Activated T-cell treated with anti-CD3 and anti-CD28 coated beads, Interleukin-2, amount 50 U/mL, for 24 hours (primary cell): Measurements from ENCODE around the gene LRRFIP1.

Source experiments
- DNase-seq: peaks from one replicate; pipeline ENCODE4 v3.0.0-alpha.2; 2020
- H3K27ac Mint-ChIP-seq: 2 replicates; pipeline ENCODE4 v1.8.0; 2020; ENCODE audit warnings: mild to moderate bottlenecking, mixed read lengths
- H3K27me3 Mint-ChIP-seq: 2 replicates; pipeline ENCODE4 v1.8.0; 2020; ENCODE audit warnings: mixed read lengths
- H3K36me3 Mint-ChIP-seq: 2 replicates; pipeline ENCODE4 v1.8.0; 2020; ENCODE audit warnings: low read depth, mixed read lengths
- H3K4me1 Mint-ChIP-seq: 2 replicates; pipeline ENCODE4 v1.8.0; 2020; ENCODE audit warnings: low read depth, mixed read lengths
- H3K4me3 Mint-ChIP-seq: 2 replicates; pipeline ENCODE4 v1.8.0; 2020; ENCODE audit warnings: mild to moderate bottlenecking, moderate library complexity, mixed read lengths
- H3K9me3 Mint-ChIP-seq: 2 replicates; pipeline ENCODE4 v1.8.0; 2020; ENCODE audit warnings: mixed read lengths

LRRFIP1 gene

DNA sequence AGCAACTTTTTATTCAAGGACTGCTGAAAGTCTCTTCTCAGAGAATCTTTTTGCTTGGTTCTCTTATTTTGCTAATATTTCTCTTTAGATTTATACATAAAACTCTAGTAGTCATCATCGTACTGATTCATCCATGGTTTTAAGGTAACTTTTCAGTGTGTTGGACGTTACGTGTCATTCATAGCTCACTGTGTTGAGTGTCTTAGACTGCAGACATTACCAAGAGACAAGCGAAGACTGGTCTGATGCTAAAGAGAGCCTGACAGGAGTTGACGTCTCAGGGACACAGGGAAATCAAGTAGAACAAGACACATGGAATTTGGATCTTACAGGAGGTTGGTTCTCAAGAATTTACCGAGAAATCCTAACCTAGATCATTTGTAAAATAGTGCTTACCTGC lies 196.7 kb downstream of the LRRFIP1 start:
- H3K27ac Mint-ChIP-seq, result no peak overlapping the region
- no peak for DNase-seq
- H3K9me3 Mint-ChIP-seq, result no peaks in the 10 kb centered on the region
- H3K4me1 Mint-ChIP-seq, result peaks cover 2% of the 10 kb centered on the region
- H3K4me3 Mint-ChIP-seq, result no peak overlapping the region
- H3K36me3 Mint-ChIP-seq, result no peaks in the 10 kb centered on the region
- no peaks in the 10 kb centered on the region for H3K27me3 Mint-ChIP-seq

DNA sequence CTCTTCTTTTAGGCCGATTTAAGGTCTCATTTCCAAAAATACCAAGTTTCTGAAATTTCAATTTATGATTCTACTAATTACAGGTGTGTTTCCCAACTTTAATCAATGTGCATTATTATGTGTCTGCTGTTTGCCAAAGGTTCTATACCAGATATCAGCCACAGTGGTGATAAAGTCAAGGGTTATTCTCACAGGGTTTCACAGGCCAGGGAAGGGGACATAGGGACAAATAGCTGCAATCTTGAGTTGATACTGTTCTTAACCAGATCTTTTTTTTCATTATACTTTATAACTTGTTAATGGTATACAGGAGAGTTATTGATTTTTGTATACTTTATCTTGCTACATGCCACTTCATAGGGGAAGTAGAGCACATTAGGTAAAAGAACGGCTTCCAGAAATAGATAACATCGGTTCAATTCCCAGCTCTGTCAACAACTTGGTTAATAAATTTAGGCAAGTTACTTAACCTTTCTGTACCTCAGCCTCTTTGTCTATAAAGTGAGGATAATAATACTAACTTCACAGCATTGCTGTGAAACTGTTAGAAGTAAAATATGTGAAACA lies 200.1 kb downstream of the LRRFIP1 start:
- Mint-ChIP-seq H3K4me3 (no peak overlapping the region), H3K4me1 (no peaks in the 10 kb centered on the region), H3K36me3 (no peaks in the 10 kb centered on the region), H3K9me3 (no peaks in the 10 kb centered on the region), H3K27me3 (no peaks in the 10 kb centered on the region), H3K27ac (no peak overlapping the region)
- DNase-seq, result no peak
